Endothelial cell of umbilical vein (primary cell): ENCODE measurements around the gene TBK1. TPM values are rescaled to one million over a fixed set of nuclear protein-coding genes. Genes with fewer than 3 reads are reported as not detected.

Experiments
- BruUV-seq: library from RNA; stranded (reverse); fragments of 400-500 nt; replicated peaks from 2 replicates; lab custom pipeline; 2021; lab: Mats Ljungman, UMichigan
- CTCF ChIA-PET: fragments of 300-600, 350-600 bp; sonication (Branson Sonifier 250); formaldehyde crosslinking; loops from one replicate; lab custom pipeline; 2021; ENCODE audit warnings: antibody characterized with exemption, inconsistent platforms; lab: Charles Lee
- POLR2A ChIA-PET: fragments of 300-600, 350-600 bp; sonication (Branson Sonifier 250); formaldehyde crosslinking; loops from one replicate; lab custom pipeline; 2021; ENCODE audit warnings: antibody characterized with exemption, inconsistent platforms; lab: Charles Lee
- DNase-seq: peaks from one replicate; pipeline ENCODE4 v3.0.0-alpha.2; 2011; ENCODE audit warnings: low read depth, low spot score
- FAIRE-seq: peaks from 2 replicates; lab custom pipeline; 2011; peaks lifted over from hg19 to GRCh38; lab: Jason Lieb, UNC
- H2AFZ ChIP-seq: 2 replicates; pipeline ENCODE4 v1.6.0; 2012; ENCODE audit warnings: low read depth, low read length, control low read depth, inconsistent platforms
- H3K27ac ChIP-seq: 2 replicates; pipeline ENCODE4 v1.5.1; 2011; ENCODE audit warnings: low read depth, mild to moderate bottlenecking, control low read depth, low read length, moderate library complexity; ENCODE audit not compliant: insufficient read depth
- H3K27me3 ChIP-seq, 2 experiments: 2 replicates each; pipeline versions ENCODE4 v1.6.0 to v1.6.1; 2011; ENCODE audit warnings: low read length in 2 of 2, mixed read lengths in 1 of 2; ENCODE audit not compliant: control insufficient read depth in 2 of 2, insufficient read depth in 2 of 2
- H3K36me3 ChIP-seq, 2 experiments: 2 replicates in 1 of 2; 3 replicates in 1 of 2; pipeline ENCODE4 v1.5.1; 2011; ENCODE audit warnings: low read length in 2 of 2, mild to moderate bottlenecking in 1 of 2, moderate library complexity in 1 of 2; ENCODE audit not compliant: control insufficient read depth in 2 of 2, insufficient read depth in 2 of 2; ENCODE audit errors: extremely low read depth in 1 of 2
- H3K4me1 ChIP-seq: 3 replicates; pipeline ENCODE4 v1.5.1; 2011; ENCODE audit warnings: mild to moderate bottlenecking, low read length; ENCODE audit not compliant: control insufficient read depth, insufficient read depth; ENCODE audit errors: extremely low read depth
- H3K4me2 ChIP-seq: 2 replicates; pipeline ENCODE4 v1.6.1; 2011; ENCODE audit warnings: low read length, control low read depth, mixed read lengths; ENCODE audit not compliant: insufficient read depth
- H3K4me3 ChIP-seq, 3 experiments: fragments of 200-600 bp in 1 of 3; sonication (generic), shearing (Covaris generic) in 1 of 3; replicated peaks in 1 of 3; 2 replicates each; pipeline ENCODE4 v1.5.1; 2011 to 2016; ENCODE audit warnings: control low read depth in 3 of 3, low read length in 3 of 3, mild to moderate bottlenecking in 2 of 3, inconsistent platforms in 1 of 3, low read depth in 1 of 3, moderate library complexity in 1 of 3; ENCODE audit not compliant: insufficient read depth in 1 of 3
- H3K79me2 ChIP-seq: 2 replicates; pipeline ENCODE4 v1.6.0; 2012; ENCODE audit warnings: low read length, inconsistent platforms; ENCODE audit not compliant: control insufficient read depth, insufficient read depth
- H3K9ac ChIP-seq: replicated peaks from 2 replicates; pipeline ENCODE3; 2011; ENCODE audit warnings: low read length, control low read depth; ENCODE audit not compliant: insufficient read depth; ENCODE audit errors: extremely low read depth
- H3K9me1 ChIP-seq: replicated peaks from 3 replicates; pipeline ENCODE4 v1.6.0; 2011; ENCODE audit warnings: mild to moderate bottlenecking, low read length; ENCODE audit not compliant: control insufficient read depth, insufficient read depth; ENCODE audit errors: extremely low read depth
- H3K9me3 ChIP-seq: replicated peaks from 2 replicates; pipeline ENCODE4 v1.5.1; 2012; ENCODE audit warnings: low read length, inconsistent platforms; ENCODE audit not compliant: control insufficient read depth, insufficient read depth
- H4K20me1 ChIP-seq: replicated peaks from 2 replicates; pipeline ENCODE3; 2011; ENCODE audit warnings: mild to moderate bottlenecking, low read length; ENCODE audit not compliant: control insufficient read depth, insufficient read depth; ENCODE audit errors: extremely low read depth
- EZH2 ChIP-seq: IDR thresholded peaks from 2 replicates; pipeline ENCODE4 v1.6.1; 2012; ENCODE audit warnings: borderline replicate concordance, low read depth, mild to moderate bottlenecking, moderate library complexity, low read length, inconsistent platforms; ENCODE audit not compliant: severe bottlenecking
- FOS ChIP-seq: IDR thresholded peaks from 2 replicates; pipeline ENCODE4 v1.6.1; 2011; ENCODE audit warnings: mild to moderate bottlenecking, low read length, moderate library complexity, borderline replicate concordance; ENCODE audit not compliant: insufficient read depth
- GATA2 ChIP-seq: IDR thresholded peaks from 2 replicates; pipeline ENCODE4 v1.7.0; 2011; ENCODE audit warnings: low read depth, mild to moderate bottlenecking, moderate library complexity, mixed read lengths, low read length; ENCODE audit not compliant: insufficient read length, insufficient read depth
- JUN ChIP-seq: IDR thresholded peaks from 2 replicates; pipeline ENCODE4 v1.6.1; 2011; ENCODE audit warnings: borderline replicate concordance, low read depth; ENCODE audit not compliant: insufficient read length, insufficient read depth
- MAX ChIP-seq: IDR thresholded peaks from 2 replicates; pipeline ENCODE4 v1.6.1; 2011; ENCODE audit not compliant: insufficient read depth, insufficient read length
- MYC ChIP-seq: IDR thresholded peaks from one replicate; pipeline ENCODE4 v1.6.1; 2011; ENCODE audit warnings: mild to moderate bottlenecking, low read depth, low read length
- POLR2A ChIP-seq: IDR thresholded peaks from 2 replicates; pipeline ENCODE4 v1.6.1; 2012; ENCODE audit warnings: low read depth, mild to moderate bottlenecking, control low read depth, low read length
- POLR2AphosphoS5 ChIP-seq: IDR thresholded peaks from 2 replicates; pipeline ENCODE4 v1.6.1; 2012; ENCODE audit warnings: low read depth, mild to moderate bottlenecking, control low read depth, low read length, moderate library complexity; ENCODE audit not compliant: insufficient read depth
- dilution Hi-C: fragments of 300-500 bp; cut with MboI; formaldehyde crosslinking; loops from one replicate; pipeline ENCODE4 v1.15.0; 2019; ENCODE audit warnings: low sequenced_read_pairs; ENCODE audit not compliant: extremely low pct_ligation_motif_present
- intact Hi-C: fragments of 100-400 bp; cut with micrococcal nuclease; formaldehyde crosslinking; loops from one replicate; pipeline ENCODE4 v1.10.0; 2022
- polyA plus RNA-seq, 4 experiments: library from polyadenylated mRNA; depleted of rRNA in 3 of 4; stranded (reverse) in 3 of 4; unstranded in 1 of 4; fragments of >200 nt; gene quantifications; 2 replicates each; pipeline versions ENCODE4 v1.2.1 to v1.2.3, GENCODE V29; 2011 to 2012; ENCODE audit warnings: missing spikeins in 1 of 4
- total RNA-seq: library from RNA; stranded (reverse); gene quantifications from 2 replicates; pipeline ENCODE4 v1.2.3, GENCODE V29; 2021
- TF ChIP-seq, protein P1 (sequence below), 2 donors: IDR thresholded peaks; 1 replicate in 1 of 2; 2 replicates in 1 of 2; pipeline ENCODE4 v1.5.1; 2011; ENCODE audit warnings: low read length in 2 of 2, mild to moderate bottlenecking in 2 of 2, moderate library complexity in 2 of 2, control low read depth in 1 of 2, inconsistent platforms in 1 of 2, low read depth in 1 of 2; ENCODE audit not compliant: insufficient read depth in 1 of 2; ENCODE audit errors: extremely low read depth in 1 of 2

TBK1 gene
- total and polyA plus RNA-seq, 2 donors (not counting 3 experiments of a cell fraction or from before 2014, with no cell fraction given), result 8.0 to 28.9 TPM

GRCh38 chr12:64544371-64545080, 92.6 kb downstream of the TBK1 start:
- no peaks in the 10 kb centered on the region for H3K9me3 ChIP-seq
- dilution Hi-C loops, result no loop called here
- no peaks in the 10 kb centered on the region for H3K36me3 ChIP-seq
- no peaks in the 10 kb centered on the region for H3K79me2 ChIP-seq
- H4K20me1 ChIP-seq, result no peaks in the 10 kb centered on the region
- no peaks in the 10 kb centered on the region for H3K4me1 ChIP-seq
- ChIA-PET CTCF (interaction anchor here (0.8 to 2.4 kb wide), 10 partner anchors 11 to 257 kb away, joined by 3 to 15 read pairs (median 4); no protein-coding TSS in a partner anchor), POLR2A (no interaction called here)
- H3K4me3 ChIP-seq, result no peak overlapping the region
- intact Hi-C loops, result no loop called here
- no peak overlapping the region for H3K27ac ChIP-seq
- no peak for TF ChIP-seq MAX
- no peak for TF ChIP-seq EZH2
- no peak for TF ChIP-seq GATA2
- no peak for TF ChIP-seq POLR2A
- no peak for TF ChIP-seq POLR2AphosphoS5
- TF ChIP-seq FOS, result no peak
- no peak for TF ChIP-seq JUN
- TF ChIP-seq, protein P1, sequence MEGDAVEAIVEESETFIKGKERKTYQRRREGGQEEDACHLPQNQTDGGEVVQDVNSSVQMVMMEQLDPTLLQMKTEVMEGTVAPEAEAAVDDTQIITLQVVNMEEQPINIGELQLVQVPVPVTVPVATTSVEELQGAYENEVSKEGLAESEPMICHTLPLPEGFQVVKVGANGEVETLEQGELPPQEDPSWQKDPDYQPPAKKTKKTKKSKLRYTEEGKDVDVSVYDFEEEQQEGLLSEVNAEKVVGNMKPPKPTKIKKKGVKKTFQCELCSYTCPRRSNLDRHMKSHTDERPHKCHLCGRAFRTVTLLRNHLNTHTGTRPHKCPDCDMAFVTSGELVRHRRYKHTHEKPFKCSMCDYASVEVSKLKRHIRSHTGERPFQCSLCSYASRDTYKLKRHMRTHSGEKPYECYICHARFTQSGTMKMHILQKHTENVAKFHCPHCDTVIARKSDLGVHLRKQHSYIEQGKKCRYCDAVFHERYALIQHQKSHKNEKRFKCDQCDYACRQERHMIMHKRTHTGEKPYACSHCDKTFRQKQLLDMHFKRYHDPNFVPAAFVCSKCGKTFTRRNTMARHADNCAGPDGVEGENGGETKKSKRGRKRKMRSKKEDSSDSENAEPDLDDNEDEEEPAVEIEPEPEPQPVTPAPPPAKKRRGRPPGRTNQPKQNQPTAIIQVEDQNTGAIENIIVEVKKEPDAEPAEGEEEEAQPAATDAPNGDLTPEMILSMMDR (IDR thresholded peaks at IDR 0.05; ENCODE audit: extremely low read depth in 1 of 2, insufficient read depth in 1 of 2, low read depth in 1 of 2, low read length in 2 of 2), result no peak
- TF ChIP-seq MYC, result no peak
- H3K9ac ChIP-seq, result no peak overlapping the region
- no peak for DNase-seq
- no peak for FAIRE-seq
- H3K4me2 ChIP-seq, result no peak overlapping the region
- peaks cover 3 to 4% of the 10 kb centered on the region in 2 experiments for H3K27me3 ChIP-seq
- H2AFZ ChIP-seq, result no peak overlapping the region
- H3K9me1 ChIP-seq, result no peaks in the 10 kb centered on the region
- BruUV-seq, result no TSS peak
